Loucy (cell line): ENCODE results near the gene PIK3R1.

Source experiments
- H2AFZ ChIP-seq: fragments of 200-600 bp; sonication (generic); 2 replicates; pipeline ENCODE4 v1.6.0; 2016; ENCODE audit warnings: antibody characterized with exemption, mild to moderate bottlenecking, low read length, moderate library complexity
- H3F3A ChIP-seq: fragments of 200-600 bp; 2 replicates; pipeline ENCODE4 v1.6.0; 2016; ENCODE audit warnings: antibody characterized with exemption, low read depth, mild to moderate bottlenecking
- H3K27me3 ChIP-seq: fragments of 200-600 bp; sonication (generic); 2 replicates; pipeline ENCODE4 v1.6.1; 2014; ENCODE audit warnings: low read length, mild to moderate bottlenecking; ENCODE audit not compliant: insufficient read depth, poor library complexity, severe bottlenecking
- H3K36me3 ChIP-seq: fragments of 200-600 bp; sonication (generic); 2 replicates; pipeline ENCODE4 v1.6.1; 2016; ENCODE audit warnings: low read length; ENCODE audit not compliant: insufficient read depth
- H3K4me1 ChIP-seq: fragments of 200-600 bp; sonication (generic); 2 replicates; pipeline ENCODE4 v1.5.1; 2014; ENCODE audit warnings: low read length, mild to moderate bottlenecking; ENCODE audit not compliant: insufficient read depth, poor library complexity, severe bottlenecking
- H3K4me2 ChIP-seq: fragments of 200-600 bp; sonication (generic); 2 replicates; pipeline ENCODE4 v1.6.0; 2014; ENCODE audit warnings: antibody characterized with exemption, low read length, low read depth, mild to moderate bottlenecking; ENCODE audit not compliant: poor library complexity, severe bottlenecking
- H3K4me3 ChIP-seq: fragments of 200-600 bp; sonication (generic); 2 replicates; pipeline ENCODE4 v1.5.1; 2014; ENCODE audit warnings: low read length, mild to moderate bottlenecking, mixed read lengths; ENCODE audit not compliant: poor library complexity, severe bottlenecking
- H3K79me2 ChIP-seq: fragments of 200-600 bp; sonication (generic); 2 replicates; pipeline ENCODE4 v1.6.1; 2014; ENCODE audit warnings: low read length; ENCODE audit not compliant: insufficient read depth
- H3K9ac ChIP-seq: fragments of 200-600 bp; sonication (generic); 2 replicates; pipeline ENCODE4 v1.6.0; 2014; ENCODE audit warnings: mild to moderate bottlenecking, low read depth, low read length, moderate library complexity; ENCODE audit not compliant: poor library complexity, severe bottlenecking
- H3K9me2 ChIP-seq: fragments of 200-600 bp; sonication (generic); replicated peaks from 2 replicates; pipeline ENCODE4 v1.6.1; 2016; ENCODE audit warnings: low read depth, low read length, mixed read lengths
- H3K9me3 ChIP-seq: fragments of 200-600 bp; sonication (generic); 2 replicates; pipeline ENCODE4 v1.6.1; 2014; ENCODE audit warnings: mild to moderate bottlenecking, antibody characterized with exemption, low read length, low read depth; ENCODE audit not compliant: insufficient read depth
- H4K20me1 ChIP-seq: fragments of 200-600 bp; sonication (generic); 2 replicates; pipeline ENCODE4 v1.6.0; 2014; ENCODE audit warnings: antibody characterized with exemption, low read length, mild to moderate bottlenecking; ENCODE audit not compliant: insufficient read depth, poor library complexity, severe bottlenecking
- CTCF ChIP-seq: fragments of 200-600 bp; sonication (generic); conservative IDR thresholded peaks from 2 replicates; pipeline ENCODE4 v1.5.1; 2014; ENCODE audit warnings: mild to moderate bottlenecking, antibody characterized with exemption, low read length
- EZH2phosphoT487 ChIP-seq: fragments of 200-600 bp; IDR thresholded peaks from 2 replicates; pipeline ENCODE4 v1.6.1; 2018; ENCODE audit warnings: antibody characterized with exemption, mild to moderate bottlenecking, moderate library complexity, borderline replicate concordance

PIK3R1 gene

GRCh38 chr5:68221488-68221887 is 5.9 kb downstream of the PIK3R1 start:
- peaks cover 100% of the 10 kb centered on the region for H3K79me2 ChIP-seq
- peak overlapping the region; percentile 2 for H3K9ac ChIP-seq
- TF ChIP-seq CTCF = no peak
- no peak for TF ChIP-seq EZH2phosphoT487
- no peak overlapping the region for H2AFZ ChIP-seq
- H3K9me2 ChIP-seq = no peaks in the 10 kb centered on the region
- peak overlapping the region; percentile 81 for H3K4me3 ChIP-seq
- no peaks in the 10 kb centered on the region for H3K27me3 ChIP-seq
- H3K9me3 ChIP-seq = no peaks in the 10 kb centered on the region
- peak overlapping the region; percentile 98 for H3K4me2 ChIP-seq
- peaks cover 12% of the 10 kb centered on the region for H3K36me3 ChIP-seq
- H3F3A ChIP-seq = no peaks in the 10 kb centered on the region
- peaks cover 92% of the 10 kb centered on the region for H3K4me1 ChIP-seq
- peaks cover 99% of the 10 kb centered on the region for H4K20me1 ChIP-seq

- Histone ChIP-seq H3K4me1 (peaks cover 96% of the 10 kb centered on the region), H3K79me2 (peaks cover 100% of the 10 kb centered on the region), H3K4me3 (peak overlapping the region; percentile 81), H3F3A (peaks cover 5% of the 10 kb centered on the region; the same call in 1 of the 2 replicates), H3K36me3 (peaks cover 20% of the 10 kb centered on the region), H3K4me2 (peak overlapping the region; percentile 98), H3K9me3 (no peaks in the 10 kb centered on the region), H2AFZ (no peak overlapping the region), H4K20me1 (peaks cover 99% of the 10 kb centered on the region), H3K9ac (peak overlapping the region; percentile 2), H3K9me2 (no peaks in the 10 kb centered on the region), H3K27me3 (no peaks in the 10 kb centered on the region)
- no peak for TF ChIP-seq CTCF
- no peak for TF ChIP-seq EZH2phosphoT487
These were observed 6.8 kb downstream of the PIK3R1 start for GRCh38 chr5:68222310-68222709.

GRCh38 chr5:68222824-68223354 is 7.3 kb downstream of the PIK3R1 start:
- Histone ChIP-seq H3K4me3 (peak overlapping the region; percentile 81), H2AFZ (no peak overlapping the region), H3K9me2 (no peaks in the 10 kb centered on the region), H4K20me1 (peaks cover 99% of the 10 kb centered on the region), H3K4me2 (peak overlapping the region; percentile 98), H3K36me3 (peaks cover 26% of the 10 kb centered on the region), H3K79me2 (peaks cover 100% of the 10 kb centered on the region), H3K9me3 (no peaks in the 10 kb centered on the region), H3K9ac (peak overlapping the region; percentile 2), H3F3A (peaks cover 9% of the 10 kb centered on the region), H3K4me1 (peaks cover 96% of the 10 kb centered on the region), H3K27me3 (no peaks in the 10 kb centered on the region)
- TF ChIP-seq EZH2phosphoT487 (no peak), CTCF (no peak)
